HUDEP-2 (cell line): ENCODE measurements around the gene TBX6.
A peak's percentile ranks its signal among the peaks of the same experiment; 100 is the strongest.
"Not testable (repeated sequence)": the region's sequence is repeated elsewhere in the genome, so short reads cannot be mapped to it uniquely, and the experiment has no call there.

Experiments used
- DNase-seq, 76 experiments: peaks; one replicate each; lab custom pipeline; 2025; ENCODE audit not compliant: unreplicated experiment in 76 of 76; lab: John Stamatoyannopoulos, UW

The TBX6 gene, protein sequence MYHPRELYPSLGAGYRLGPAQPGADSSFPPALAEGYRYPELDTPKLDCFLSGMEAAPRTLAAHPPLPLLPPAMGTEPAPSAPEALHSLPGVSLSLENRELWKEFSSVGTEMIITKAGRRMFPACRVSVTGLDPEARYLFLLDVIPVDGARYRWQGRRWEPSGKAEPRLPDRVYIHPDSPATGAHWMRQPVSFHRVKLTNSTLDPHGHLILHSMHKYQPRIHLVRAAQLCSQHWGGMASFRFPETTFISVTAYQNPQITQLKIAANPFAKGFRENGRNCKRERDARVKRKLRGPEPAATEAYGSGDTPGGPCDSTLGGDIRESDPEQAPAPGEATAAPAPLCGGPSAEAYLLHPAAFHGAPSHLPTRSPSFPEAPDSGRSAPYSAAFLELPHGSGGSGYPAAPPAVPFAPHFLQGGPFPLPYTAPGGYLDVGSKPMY

DNA sequence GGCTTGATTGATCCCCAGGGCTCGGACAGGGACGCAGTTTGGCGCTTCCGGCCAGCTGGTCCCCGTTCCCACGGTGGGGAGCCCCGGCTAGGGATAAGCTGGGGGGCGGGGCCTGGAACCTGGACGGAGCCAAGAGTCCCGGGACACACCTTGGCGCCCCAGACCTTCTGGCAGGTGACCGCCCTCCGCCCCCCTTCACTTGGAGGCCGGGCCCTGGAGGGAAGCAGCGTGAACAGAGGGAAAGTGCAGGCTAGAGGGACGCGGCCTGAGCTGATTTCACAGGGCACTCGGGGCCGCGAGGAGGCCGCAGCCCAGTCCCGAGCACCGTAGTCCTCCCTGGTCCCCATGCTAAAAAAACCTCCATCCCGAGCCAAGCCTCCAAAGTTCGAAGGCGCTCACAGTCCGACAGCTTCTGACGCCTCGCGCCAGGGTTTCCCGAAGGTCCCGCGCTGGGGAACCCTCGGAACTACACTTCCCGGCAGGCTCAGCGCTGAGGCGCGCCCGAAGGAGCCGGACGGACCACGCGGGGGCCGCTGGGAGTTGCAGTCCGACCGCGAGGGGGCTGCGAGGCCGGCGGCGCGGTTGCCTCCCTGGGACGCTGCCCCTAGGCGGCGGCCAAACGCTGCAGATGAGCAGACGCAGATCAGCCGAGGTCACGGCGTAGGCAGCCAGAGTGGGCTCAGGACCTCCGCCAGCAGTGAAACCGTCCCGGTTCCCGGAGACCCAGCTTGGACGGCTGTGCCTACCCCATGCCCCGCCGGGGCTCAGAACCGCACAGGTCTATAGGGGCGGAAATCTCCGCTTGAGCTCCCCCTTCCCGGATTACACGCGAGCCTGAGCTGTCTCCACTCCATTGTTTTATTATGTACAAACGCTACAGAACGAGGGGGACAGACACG, at the start of gene TBX6:
TSS of gene TBX6 (minus strand) at position 451 of the 899 bp plus-strand sequence. CDS start 731 bp downstream, outside the sequence.
- peak in 74 of 76 experiments; percentile 38 to 94 (median 87) for DNase-seq

DNA sequence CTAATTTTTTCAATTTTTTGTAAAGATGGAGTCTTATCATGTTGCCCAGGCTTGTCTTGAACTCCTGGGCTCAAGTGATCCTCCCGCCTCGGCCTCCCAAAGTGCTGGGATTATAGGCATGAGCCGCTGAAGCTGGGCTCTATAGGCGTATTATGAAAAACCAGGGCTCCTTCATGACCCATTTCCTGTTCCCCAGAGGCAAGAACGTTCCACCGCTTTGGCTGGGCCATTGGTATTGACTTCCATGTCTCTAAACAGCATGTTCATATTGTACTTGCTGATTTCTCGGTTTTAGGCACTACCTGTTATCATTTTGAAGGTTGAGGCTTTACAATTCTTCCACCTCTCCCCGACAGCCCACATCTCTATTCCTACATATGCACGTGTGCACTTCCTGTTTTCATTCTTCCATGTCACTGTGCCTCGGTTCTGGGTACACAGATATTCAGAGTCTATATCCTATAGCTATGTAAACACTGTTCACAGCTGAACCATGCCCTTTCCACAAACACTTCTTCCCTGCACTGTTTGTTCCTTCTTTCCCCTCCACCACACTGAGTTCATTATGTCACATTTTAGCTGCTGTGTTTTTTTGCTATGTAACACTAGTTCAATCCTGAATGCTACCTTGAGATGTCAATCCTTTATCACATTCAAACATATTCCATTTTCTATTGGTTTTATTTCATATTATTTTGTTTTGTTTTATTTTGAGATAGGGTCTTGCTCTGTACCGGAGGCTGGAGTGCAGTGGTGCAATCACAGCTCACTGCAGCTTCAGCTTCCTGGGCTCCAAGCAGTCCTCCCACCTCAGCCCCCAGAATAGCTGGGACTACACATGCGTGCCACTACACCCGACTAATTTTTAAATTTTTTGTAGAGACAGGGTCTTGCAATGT, 48.1 kb upstream of the TBX6 start:
- no peak for DNase-seq

DNA sequence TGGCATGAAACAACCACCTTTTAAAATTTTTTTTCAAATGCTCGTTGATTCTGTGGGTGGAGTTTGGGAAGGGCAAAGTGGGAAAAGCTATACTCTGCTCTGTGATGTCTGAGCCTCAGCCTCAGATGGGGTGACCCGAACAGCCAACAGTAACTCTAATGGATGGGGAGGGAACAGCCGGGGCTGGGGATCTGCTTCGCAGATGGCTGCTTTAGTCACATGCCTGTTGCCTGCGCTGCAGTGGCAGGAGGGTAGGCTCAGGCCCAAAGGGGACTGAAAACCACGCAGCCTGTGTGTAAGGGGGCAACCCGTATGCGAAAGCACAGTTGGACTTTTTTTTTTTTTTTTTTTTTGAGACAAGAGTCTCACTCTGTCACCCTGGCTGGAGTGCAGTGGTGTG, 46.2 kb upstream of the TBX6 start:
- DNase-seq, result no peak

DNA sequence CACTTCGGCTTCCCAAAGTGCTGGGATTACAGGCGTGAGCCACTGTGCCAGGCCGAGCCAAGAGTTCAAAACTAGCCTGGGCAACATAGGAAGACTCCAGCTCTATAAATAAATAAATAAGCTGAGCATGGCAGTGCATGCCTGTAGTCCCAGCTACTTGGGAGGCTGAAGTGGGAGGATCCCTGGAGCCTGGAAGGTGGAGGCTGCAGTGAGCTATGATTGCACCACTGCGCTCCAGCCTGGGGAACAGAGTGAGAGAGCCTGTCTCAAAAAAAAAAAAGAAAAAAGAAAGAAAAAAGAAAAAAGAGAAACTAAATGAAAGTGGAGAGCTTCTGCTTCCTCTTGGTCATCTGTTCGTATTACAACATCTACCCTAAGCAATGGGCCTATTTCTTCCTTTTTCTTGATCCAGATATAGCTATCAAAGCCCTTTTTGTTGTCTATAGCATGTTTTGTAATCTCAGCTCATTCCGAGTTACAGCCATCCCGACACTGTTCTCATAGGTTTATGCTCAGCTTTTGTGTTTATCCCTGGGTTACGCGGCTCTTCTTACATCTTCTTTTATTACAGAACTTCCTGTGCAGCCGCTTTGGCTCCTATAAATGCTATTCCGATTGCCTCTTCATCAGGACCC, 45.4 kb upstream of the TBX6 start:
- DNase-seq, result no peak

DNA sequence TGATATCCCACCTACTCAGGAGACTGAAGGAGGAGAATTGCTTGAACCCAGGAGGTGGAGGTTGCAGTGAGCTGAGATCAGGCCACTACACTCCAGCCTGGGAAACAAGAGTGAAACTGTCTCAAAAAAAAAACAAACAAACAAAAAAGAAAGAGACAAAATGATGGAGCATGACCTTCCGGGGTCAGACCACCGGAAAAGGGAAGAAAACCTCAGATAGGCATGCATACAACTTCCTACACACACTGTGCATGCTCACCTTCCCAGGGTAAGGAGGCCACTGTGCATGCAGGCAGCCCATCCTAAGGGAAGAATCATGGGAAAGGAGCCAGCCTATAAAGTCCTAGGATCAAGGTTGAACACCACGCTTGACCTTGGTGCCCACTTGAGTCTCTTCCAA, 40.9 kb upstream of the TBX6 start:
- DNase-seq, result no peak

DNA sequence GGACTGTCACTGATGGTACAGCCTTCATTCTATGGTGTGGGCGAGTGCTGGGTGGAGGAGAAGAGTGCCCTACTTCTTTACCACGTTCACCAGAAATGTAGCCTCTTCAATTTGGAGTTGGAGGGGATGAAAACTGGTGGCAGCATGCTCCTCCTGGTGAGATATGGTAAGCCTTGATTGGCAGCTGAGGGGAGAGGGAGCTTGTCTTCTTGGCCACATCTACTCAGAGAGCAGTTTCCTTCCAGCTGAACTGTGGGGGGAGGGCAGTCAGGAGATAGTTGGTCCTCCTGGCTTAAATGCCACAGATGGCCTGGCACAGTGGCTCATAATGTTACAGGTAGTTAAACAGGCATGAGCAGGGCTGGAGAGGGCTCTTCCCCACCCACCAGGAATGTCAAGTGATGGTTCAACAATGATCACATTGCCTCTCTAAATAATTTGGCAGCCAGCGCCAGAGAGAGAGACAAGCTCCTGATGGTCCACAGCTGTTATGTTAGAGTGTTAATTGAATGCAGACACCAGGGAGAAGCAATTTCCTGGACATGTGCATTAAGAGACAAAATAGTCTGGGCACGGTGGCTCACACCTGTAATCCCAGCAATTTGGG, 40.2 kb upstream of the TBX6 start:
- no peak for DNase-seq

DNA sequence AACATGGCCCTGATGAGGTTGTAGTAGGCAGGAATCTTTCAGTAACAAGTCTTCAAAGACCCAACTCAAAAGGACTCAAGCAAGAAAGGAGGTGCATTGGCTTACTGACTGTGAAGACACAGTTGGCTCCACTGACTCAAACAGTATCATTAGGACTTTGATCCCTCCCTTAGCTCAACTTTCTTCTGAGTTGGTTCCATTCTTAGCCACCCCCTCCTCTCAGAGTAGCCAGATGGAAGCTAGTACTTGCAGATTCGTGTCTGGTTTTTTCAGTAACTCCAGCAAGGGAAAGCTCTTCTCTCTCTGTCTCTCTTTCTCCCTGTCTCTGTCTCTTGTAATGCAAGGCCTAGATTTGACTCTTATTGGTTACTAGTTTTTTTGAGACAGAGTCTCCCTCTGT, 36.3 kb upstream of the TBX6 start:
- DNase-seq, result no peak

DNA sequence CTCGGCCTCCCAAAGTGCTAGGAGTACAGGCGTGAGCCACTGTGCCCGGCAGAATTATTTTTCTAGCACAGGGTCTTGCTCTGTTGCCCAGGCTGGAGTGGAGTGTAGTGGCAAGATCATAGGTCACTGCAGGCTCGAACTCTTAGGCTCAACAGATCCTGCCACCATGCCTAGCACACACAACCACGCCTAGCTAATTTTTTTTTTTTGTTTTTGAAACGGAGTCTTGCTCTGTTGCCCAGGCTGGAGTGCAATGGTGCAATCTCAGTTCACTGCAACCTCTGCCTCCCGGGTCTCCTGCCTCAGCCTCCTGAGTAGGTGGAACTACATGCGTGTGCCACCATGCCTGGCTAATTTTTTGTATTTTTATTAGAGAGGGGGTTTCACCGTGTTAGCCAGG, 34.0 kb upstream of the TBX6 start:
- DNase-seq, result not testable (repeated sequence)

DNA sequence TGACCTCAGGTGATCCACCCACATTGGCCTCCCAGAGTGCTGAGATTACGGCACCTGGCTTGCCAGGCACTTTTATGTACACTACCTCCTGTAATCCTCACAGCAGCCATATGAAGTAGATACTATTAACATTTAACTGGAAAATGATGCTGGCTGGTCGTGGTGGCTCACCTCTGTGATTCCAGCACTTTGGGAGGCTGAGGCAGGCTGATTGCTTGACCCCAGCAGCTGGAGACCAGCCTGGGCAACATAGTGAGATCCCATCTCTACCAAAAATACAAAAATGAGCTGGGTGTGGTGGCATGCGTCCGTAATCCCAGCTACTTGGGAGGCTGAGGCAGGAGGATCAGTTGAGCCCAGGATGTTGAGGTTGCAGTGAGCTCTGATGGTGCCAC, 33.3 kb upstream of the TBX6 start:
- no peak for DNase-seq

DNA sequence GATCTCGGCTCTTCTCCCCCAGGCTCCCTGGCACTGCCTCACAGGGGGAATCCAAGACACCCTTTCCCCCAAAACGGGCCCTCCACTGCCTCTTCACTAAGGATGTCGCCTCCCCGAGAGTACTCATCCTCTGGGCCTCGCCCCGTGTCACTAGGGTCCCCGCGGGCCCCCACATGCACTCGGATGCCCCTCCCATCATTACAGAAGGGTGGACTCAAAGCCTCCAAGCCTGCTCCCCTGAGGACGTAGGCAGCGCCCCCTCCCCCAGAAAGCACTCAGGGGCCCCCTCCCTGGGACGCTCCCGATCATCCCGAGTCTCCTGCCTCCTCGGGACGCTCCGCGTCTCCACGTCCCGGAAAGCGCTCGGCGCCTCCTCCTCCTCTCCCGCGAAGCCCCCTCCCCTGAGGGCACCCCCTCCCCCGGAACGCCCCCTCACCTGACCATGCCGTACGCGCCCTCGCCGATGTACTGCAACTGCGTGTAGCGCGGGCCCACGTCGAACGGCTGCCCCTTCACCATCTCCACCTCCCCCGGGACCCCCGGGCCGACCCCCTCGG, 31.0 kb upstream of the TBX6 start:
- DNase-seq, result no peak

DNA sequence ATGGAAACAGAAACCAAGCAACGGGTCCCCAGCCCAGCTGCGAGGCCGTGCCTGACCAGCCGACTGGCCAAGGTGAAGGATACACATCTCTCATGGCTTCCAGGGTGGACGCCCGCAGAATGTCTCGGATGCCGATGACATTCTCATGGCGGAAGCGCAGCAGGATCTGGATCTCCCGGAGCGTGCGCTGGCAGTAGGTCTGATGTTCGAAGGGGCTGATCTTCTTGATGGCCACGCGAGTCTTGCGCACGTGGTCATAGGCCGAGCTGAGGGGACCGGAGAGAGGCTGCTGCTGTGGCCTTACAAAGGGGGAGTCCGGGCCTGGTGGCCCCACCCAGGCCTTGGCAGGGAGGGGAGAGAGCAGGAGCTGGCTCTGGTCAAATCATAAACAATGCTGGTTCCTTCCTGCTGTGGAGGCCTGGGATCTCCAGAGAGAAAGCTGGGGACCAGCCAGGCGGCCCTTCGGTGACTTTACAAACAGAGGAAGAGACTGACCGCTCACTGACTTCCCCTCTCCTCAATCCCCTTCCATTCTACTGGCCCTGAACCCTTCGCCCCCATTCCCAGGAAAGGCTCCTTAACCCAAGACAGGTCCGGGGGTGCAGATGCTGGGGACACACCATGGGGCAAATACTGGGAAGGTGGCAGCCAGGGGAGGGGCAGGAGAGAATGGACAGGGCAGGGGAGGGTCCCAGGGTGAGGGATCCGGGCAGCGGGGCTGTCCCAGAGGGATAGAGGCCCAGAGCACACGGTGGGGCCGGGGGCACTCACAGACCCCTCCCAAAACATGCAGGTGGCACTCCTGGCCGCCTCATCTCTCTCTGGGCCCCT, 30.2 kb upstream of the TBX6 start:
- DNase-seq, result no peak

DNA sequence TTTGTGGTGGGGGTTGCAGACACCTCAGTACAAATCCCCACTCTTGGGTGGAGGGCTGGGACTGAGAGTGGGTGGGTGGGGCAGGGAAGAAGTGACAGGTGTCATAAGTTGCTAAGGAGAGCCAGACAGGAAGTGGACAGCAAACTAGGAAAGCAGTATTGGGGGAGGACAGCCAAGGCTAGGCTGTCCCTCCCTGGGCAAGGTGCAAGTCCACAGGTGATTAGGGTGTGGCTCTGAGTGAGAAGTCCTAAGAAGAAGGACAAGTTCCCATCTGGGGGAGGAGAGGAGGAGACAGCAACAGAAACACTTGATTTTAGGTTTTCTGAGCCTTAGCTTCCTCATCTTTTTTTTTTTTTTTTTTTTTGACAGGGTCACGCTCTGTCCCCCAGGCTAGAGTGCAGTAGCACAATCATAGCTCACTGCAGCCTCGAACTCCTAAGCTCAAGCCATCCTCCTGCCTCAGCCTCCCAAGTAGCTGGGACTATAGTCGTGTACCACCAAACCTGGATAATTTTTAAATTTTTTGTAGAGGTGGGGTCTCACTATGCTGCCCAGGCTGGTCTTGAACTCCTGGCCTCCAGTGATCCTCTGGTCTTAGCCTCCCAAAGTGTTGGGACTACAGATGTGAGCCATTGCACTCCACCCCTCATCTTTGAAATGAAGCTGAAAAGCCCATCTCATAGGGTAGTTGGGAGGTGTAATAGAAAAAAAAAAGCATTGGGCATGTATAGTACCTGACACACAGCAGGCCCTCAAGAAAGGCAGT, 28.8 kb upstream of the TBX6 start:
- no peak for DNase-seq

DNA sequence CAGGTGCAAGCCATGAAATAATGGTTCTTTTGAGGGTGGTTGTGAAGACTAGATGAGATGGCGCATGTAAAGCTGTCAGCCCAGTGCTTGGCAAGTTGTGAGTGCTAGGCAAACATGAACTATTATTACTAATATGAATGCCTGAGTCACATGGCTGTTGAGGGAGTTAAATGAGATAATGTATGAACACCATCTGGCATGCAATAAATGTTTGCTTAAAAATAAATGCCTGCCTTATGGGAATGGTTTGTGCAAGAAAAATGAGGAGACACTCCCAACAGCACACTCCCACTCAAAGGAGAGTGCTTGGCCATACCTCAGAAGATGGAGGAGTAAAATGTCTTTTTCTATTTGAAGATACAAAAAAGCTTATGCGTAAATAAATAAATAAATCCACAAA, 27.7 kb upstream of the TBX6 start:
- no peak for DNase-seq

DNA sequence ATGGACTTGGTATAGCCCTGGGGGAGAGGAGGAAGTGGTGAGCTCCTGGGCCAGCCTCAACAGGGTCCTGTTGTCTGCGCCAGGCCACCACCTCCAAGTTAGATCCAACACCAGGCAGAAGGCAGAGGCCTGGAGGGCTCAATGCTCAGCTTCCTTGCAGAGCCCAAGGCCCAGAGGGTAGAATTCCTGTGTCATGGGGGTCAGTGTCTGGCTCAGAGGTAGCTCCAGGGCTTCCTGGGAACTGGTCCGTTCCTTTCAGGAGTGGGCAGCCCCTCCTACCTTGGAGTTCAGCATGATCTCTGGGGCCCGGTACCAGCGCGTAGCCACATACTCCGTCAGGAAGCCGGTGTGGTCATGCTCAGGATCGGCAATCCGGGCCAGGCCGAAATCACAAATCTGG, 26.0 kb upstream of the TBX6 start:
- DNase-seq, result no peak

DNA sequence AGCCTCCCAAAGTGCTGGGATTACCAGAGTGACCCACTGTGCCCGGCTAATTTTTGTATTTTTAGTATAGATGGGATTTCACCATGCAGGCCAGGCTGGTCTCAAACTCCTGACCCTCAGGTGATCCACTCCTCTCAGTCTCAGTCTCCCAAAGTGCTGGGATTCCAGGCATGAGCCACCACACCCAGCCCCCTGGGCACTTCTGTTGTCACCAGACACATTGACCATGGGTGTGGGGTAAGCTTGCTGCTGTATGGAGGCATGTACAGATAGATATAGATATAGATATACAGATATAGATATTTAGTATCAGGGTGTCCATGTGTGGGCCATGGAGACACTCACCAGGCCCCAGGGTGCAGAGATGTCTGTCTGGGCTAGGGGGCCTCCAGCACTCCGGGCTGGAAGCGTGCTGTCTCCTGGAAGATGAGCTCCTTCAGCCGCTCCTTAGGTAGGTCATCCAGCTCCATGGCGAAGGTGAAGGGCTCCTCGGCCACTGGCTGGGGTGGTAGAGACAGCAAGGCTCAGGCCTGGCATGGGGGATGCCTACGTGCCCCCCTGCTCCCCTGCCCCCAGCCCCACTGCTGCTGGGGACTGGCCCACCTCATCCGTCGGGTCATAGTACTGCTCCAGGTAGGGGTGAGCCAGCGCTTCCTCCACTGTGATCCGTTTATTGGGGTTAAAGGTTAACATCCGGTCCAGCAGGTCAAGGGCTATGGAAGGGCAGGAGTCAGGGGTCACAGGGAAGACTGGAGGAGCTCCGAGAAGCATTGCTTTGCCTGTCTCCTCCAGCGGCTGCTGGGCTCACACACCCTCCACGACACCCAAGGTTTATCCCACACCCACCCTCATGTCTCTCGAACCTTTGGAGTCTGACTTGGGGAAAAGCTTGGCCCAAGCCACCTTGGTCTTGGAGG, 24.8 kb upstream of the TBX6 start:
- DNase-seq, result no peak

DNA sequence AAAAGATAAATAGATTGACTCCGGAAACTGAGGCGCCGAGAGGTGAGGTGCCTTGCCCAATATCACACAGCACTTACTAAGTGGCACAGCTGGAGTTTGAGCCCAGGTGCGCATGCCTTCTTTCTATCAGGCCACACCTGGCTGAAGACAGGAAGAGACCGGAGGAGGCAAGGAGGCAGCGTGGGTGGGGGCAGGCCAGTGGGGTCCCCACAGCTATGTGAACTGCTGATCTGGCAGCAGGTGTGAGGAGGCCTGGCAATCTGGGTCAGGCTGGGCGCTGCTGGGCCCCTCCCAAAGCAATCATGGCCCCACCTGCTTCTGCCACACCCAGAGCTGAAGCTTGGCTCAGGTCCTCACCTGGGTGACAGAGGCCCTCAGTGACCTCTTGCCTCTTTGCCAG, 23.5 kb upstream of the TBX6 start:
- no peak for DNase-seq

DNA sequence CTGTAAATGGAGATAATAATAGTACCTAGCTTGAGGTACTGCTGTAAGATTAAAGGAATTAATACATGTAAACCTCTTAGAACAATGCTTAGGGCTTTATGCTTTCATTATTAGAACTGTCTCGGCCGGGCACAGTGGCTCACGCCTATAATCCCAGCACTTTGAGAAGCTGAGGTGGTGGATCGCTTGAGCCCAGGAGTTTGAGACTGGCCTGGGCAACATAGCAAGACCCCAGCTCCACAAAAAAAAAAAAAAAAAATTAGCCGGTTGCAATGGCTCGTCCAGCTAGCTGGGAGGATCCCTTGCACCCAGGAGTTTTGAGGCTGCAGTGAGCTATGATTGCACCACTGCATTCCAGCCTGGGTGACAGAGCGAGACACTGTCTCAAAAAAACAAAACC, 23.1 kb upstream of the TBX6 start:
- DNase-seq, result not testable (repeated sequence)
